A549 treated with CpdA at 1 μM for 4 hours (cell line): ENCODE data around the gene TRAF7. TPM values are rescaled to one million over a fixed set of nuclear protein-coding genes. Genes with fewer than 3 reads are reported as not detected.

ENCODE experiments used
- total RNA-seq: library from RNA; stranded (reverse); fragments of 200-300 nt; extraction: Qiagen RNA extraction; gene quantifications from 5 replicates; pipeline ENCODE4 v1.2.3, GENCODE V29; 2022; ENCODE audit warnings: low read depth

The TRAF7 gene
- 42.3 to 59.0 TPM (median 51.2 TPM) in 5 replicates for total RNA-seq

DNA sequence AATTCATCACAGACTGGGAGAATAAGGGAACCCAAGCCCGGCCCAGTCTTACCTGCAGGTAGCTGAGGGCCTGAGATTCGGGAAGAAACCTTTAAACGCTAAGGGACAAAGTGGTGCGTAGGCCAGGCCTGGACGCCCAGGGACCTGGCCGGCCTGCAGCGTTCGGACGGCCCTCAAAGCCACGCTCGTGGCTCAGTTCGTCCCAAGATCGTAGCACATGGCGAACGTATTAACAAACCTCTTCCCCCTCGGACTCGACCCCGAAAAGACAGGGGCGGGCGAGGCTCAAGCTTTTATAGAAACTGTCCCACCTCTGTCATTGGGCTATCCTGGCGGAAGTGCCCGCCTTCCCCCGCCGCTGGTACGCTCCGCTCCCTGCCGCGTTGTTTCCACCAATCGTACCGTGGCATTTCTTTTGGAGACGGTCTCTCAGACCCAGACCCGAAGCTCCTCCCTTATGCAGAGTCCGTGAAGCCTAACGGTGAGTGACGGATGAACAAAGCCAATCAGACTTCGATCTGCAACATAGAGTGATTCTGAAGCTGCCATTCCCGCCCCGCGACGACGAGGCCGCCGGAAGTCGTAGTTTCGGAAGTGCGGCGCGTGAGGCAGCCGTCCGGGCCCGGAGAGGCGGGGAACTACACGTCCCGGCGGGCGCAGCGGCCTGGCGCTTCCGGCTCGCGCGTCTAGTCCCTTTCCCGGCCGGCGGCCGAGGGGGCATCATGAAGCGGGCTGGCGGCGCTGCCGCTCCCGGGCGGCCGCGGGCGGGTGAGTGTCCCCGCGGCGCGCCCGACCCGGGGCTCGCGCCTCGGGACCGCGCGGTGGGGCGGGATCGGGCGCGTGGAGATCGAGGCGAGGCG lies at the start of gene TRAF7:
TRAF7 (plus strand) TSS at position 692 of the 860 bp plus-strand sequence. CDS start 8,139 bp downstream, outside the sequence.

GRCh38 chr16:2135770-2136490 lies 19.7 kb upstream of the TRAF7 start, which contains the start of gene PKD1:
Gene PKD1, minus strand, starts transcription at chr16:2135898. Its CDS starts 209 bp downstream, at chr16:2135689.

GRCh38 chr16:2147981-2148671 lies 7.5 kb upstream of the TRAF7 start, which contains the start of gene RAB26:
Gene RAB26, plus strand, starts transcription at chr16:2148625. Its CDS starts 159 bp downstream, at chr16:2148784.

GRCh38 chr16:2196162-2196980 lies 40.8 kb downstream of the TRAF7 start, which contains the start of gene CASKIN1:
Gene CASKIN1, minus strand, starts transcription at chr16:2196605. Its CDS starts 173 bp downstream, at chr16:2196432.

DNA sequence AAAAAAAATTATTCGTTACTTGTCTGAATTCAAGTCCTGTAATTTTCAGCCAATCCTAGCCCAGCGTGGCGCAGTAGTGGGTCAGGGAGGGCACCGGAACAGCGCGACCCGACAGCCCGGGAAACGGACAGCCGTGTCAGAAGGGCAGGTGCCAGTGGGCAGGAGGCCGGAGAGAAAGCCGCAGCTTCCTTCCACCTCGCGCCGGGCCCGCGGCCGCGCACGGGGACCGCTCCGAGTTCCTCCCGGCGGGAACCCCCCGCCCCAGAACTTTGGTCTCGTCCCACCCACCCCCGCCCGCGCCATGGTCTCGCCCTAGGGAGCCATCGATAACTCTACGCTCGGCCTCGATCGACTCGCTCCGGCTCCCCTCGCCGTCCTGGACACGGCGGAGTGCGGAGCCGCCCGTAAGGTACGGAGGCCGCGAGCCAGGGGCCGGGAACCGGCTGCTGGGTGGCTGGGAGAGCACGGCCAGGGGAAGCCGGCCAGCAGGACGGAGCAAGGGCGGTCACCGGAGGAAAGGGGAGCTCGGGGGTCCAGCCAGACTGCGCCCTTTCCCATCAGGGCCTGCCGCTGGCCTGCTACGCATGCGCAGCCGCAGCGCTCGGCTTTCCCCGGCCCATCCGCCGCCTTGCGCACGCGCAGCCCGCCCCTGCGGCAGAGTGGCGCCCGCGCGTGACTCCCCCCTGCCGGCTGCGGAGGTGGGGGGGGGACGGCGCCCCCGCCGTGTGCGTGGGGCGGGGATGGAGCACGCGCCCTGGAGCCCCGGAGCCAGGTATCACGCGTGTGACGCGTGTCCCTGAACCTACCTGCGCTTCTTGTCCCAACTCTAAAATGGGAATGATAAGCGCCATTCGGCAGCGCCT lies 49.8 kb downstream of the TRAF7 start, which contains the start of gene MLST8:
MLST8 (plus strand) TSS at position 351 of the 863 bp plus-strand sequence. CDS start 632 bp downstream, outside the sequence.

GRCh38 chr16:2210386-2211365 lies 55.1 kb downstream of the TRAF7 start, which contains the start of gene BRICD5:
Gene BRICD5, minus strand, starts transcription at chr16:2210863. Its CDS starts 30 bp downstream, at chr16:2210833.

GRCh38 chr16:2214719-2214968 lies 59.1 kb downstream of the TRAF7 start, which contains the start of gene PGP:
Gene PGP, minus strand, starts transcription at chr16:2214840. Its CDS starts 63 bp downstream, at chr16:2214777.

GRCh38 chr16:2223221-2223941 lies 67.8 kb downstream of the TRAF7 start, which contains the start of gene E4F1:
Gene E4F1, plus strand, starts transcription at chr16:2223591. Its CDS starts 23 bp downstream, at chr16:2223614.

Other genes starting within 250 kb of the TRAF7 start
- 1.9 to 3.7 TPM (median 3.2 TPM) in 5 replicates for gene HS3ST6, start 237.4 kb upstream of the TRAF7 start, total RNA-seq
- 24.4 to 35.7 TPM (median 31.6 TPM) in 5 replicates for gene MSRB1, start 212.6 kb upstream of the TRAF7 start, total RNA-seq
- 0.05 TPM in 1 of 5 replicates, not detected in the others for gene RPL3L, start 201.1 kb upstream of the TRAF7 start, total RNA-seq
- gene NDUFB10, start 196.2 kb upstream of the TRAF7 start, total RNA-seq: 247 to 298 TPM (median 257 TPM) in 5 replicates
- 3,412 to 5,470 TPM (median 5,215 TPM) in 5 replicates for gene RPS2, start 191.0 kb upstream of the TRAF7 start, total RNA-seq
- gene RNF151, start 188.9 kb upstream of the TRAF7 start, total RNA-seq: not detected in 5 replicates
- 27.7 to 41.2 TPM (median 34.8 TPM) in 5 replicates for gene TBL3, start 183.7 kb upstream of the TRAF7 start, total RNA-seq
- 0.12 to 0.33 TPM (median 0.25 TPM) in 4 of 5 replicates, not detected in the other for gene NOXO1, start 174.3 kb upstream of the TRAF7 start, total RNA-seq
- gene GFER, start 171.6 kb upstream of the TRAF7 start, total RNA-seq: 22.5 to 42.5 TPM (median 40.1 TPM) in 5 replicates
- 6.3 to 8.3 TPM (median 6.5 TPM) in 5 replicates for gene SYNGR3, start 165.8 kb upstream of the TRAF7 start, total RNA-seq
- gene ZNF598, start 146.0 kb upstream of the TRAF7 start, total RNA-seq: 45.0 to 61.1 TPM (median 54.0 TPM) in 5 replicates
- gene NPW, start 136.0 kb upstream of the TRAF7 start, total RNA-seq: 0.79 to 1.5 TPM (median 1.2 TPM) in 4 of 5 replicates, not detected in the other
- 40.0 to 59.6 TPM (median 58.2 TPM) in 5 replicates for gene NHERF2, start 128.9 kb upstream of the TRAF7 start, total RNA-seq
- gene NTHL1, start 107.9 kb upstream of the TRAF7 start, total RNA-seq: 32.1 to 53.3 TPM (median 41.7 TPM) in 5 replicates
- gene TSC2, start 107.8 kb upstream of the TRAF7 start, total RNA-seq: 31.5 to 46.9 TPM (median 33.4 TPM) in 5 replicates
- gene PKD1, start 19.9 kb upstream of the TRAF7 start, total RNA-seq: 40.0 to 54.4 TPM (median 50.1 TPM) in 5 replicates
- gene RAB26, start 7.2 kb upstream of the TRAF7 start, total RNA-seq: 1.8 to 4.3 TPM (median 4.1 TPM) in 5 replicates
- 0.44 to 3.9 TPM (median 0.57 TPM) in 5 replicates for gene CASKIN1, start 40.8 kb downstream of the TRAF7 start, total RNA-seq
- gene MLST8, start 49.7 kb downstream of the TRAF7 start, total RNA-seq: 40.2 to 59.3 TPM (median 49.5 TPM) in 5 replicates
- 4.4 to 7.2 TPM (median 5.3 TPM) in 5 replicates for gene BRICD5, start 55.1 kb downstream of the TRAF7 start, total RNA-seq
- 15.8 to 34.8 TPM (median 32.5 TPM) in 5 replicates for gene PGP, start 59.1 kb downstream of the TRAF7 start, total RNA-seq
- gene E4F1, start 67.8 kb downstream of the TRAF7 start, total RNA-seq: 18.9 to 27.2 TPM (median 22.9 TPM) in 5 replicates
- gene DNASE1L2, start 80.7 kb downstream of the TRAF7 start, total RNA-seq: 1.0 to 1.7 TPM (median 1.3 TPM) in 5 replicates
- gene ECI1, start 95.8 kb downstream of the TRAF7 start, total RNA-seq: 47.8 to 89.4 TPM (median 82.1 TPM) in 5 replicates
- 250 to 296 TPM (median 262 TPM) in 5 replicates for gene RNPS1, start 112.3 kb downstream of the TRAF7 start, total RNA-seq
- gene ABCA3, start 184.9 kb downstream of the TRAF7 start, total RNA-seq: 15.1 to 19.9 TPM (median 16.6 TPM) in 5 replicates